NCI-H526 (cell line): Measurements from ENCODE around the gene THAP10.

ENCODE experiments used
- DNase-seq, 2 experiments: peaks; one replicate each; lab custom pipeline; 2025; lab: John Stamatoyannopoulos, UW

Gene THAP10

DNA sequence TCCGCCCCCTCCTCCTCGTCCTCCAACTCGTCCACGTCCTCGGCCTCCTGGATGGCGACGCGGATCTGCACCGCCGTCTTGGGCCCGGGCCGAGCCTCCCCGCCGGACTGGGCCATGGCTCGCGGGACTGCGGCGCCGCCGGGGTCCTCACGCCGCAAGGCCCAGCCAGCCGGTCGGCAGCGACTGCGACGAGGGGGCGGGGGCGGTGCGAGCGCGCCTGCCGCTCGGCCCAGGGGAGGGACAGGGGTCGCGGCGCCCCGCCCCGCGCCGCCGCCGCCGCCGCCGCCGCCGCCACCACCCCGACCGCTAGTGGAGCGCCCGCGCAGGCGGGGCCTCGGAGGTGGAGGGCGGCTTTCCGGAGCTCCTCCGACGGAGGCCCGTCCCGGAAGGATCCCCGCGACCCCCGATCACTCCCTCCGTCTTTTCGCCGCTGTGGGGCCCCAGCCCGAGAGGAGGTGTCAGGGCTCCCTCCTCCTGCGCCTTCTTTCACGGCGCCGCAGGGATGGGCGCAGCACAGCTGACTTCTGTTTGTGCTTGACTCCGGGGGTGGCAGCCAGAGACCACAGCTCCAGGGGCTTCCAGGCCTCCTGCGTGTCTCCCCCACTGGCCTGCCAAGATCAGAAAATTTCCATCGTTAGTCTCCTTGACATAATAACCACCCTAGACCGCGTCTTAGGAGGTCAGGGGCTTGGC is 38.1 kb downstream of the THAP10 start, which contains the start of gene LARP6:
TSS of gene LARP6 (minus strand) at position 185 of the 693 bp plus-strand sequence. CDS start at position 116, 69 bp downstream.
- DNase-seq, result peak in 1 of 2 experiments; percentile 74

DNA sequence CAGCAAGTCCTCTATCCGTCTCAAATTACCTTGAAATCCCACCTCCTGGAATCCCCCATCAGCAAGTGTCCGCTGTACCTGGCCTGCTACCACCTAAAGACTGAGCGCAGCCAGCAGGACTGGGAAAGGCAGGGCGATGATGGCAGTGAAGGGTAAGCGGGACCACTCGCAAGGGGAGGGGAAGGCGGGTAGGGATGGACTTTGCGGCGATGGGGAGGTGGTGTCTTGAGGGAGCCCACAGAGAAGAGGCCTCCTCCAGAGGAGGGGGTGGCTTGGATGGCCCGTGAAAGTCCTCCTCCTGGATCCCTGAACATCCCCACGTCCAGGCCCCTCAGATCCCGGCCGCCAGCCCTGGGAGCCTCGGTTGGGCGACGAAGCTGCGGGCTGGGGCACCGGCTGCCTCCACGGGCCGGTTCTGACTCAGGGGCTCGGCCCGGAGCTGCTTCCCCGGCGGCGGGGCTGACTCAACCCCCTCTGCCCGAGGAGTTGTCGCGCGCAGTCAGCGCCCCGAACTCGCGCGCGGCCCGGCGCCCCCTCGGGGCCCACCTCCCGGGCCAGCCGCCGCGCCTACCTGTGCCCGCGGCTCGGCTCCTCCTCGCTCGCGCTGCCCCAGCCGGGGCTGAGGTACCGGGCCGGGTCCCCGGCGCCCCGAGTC is 38.8 kb downstream of the THAP10 start:
- DNase-seq, result peak in 1 of 2 experiments; percentile 53

DNA sequence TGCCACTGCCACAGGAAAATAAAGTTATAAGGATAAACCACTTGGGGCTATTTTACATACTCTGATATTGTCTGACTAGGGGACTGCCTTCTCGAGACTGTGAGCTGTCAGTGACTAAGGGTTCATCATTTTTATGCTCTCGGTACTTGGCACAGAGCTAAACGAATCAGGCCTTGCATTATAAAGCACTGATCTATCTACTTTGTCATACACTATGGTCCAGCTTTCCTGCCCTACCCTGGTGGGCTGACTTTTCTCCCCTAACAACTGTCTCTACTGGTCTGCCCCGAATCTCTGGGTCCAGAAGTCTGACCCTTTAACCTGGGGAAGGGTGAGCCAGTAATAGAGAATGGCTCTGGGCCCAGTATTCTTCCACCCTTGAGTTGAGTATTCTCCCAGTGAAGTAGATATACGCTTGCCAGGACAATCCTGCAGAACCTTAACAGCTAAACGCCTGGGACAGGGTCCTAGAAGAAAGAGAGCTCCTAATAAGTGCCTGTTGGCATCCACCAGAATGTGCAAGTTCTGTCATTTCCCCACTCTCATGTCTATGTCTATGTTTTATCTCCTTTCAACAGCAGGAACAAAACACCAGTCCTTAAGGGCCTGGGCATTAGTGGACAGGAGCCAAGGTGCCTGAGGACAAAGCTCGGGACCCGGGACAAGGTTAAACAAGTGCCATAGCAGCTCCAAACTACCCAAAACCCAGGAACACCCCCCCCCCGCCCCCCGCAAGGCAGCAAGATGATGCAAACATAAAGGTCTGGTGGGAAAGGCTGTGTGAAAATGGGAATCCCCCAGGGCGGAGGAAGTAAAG is 39.5 kb downstream of the THAP10 start:
- no peak for DNase-seq

DNA sequence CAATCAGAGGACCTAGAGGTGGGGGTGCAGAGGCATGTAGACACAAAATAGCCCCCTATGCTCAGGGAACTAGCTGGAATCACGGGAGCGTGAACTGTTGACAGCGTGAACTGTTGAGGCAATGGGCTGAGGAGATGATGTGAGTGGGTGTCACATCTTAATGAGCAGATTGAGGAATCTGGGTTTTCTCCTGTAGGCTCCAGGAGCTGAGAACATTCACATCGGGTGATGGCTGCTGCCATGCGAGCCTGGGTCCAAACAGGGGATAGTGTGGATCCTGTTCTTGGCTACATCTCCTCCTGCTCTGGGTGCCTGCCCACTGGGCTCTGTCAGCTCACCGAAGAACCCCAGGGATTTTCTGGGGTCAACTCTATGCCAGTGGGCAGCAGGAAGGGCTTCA is 40.3 kb downstream of the THAP10 start:
- no peak for DNase-seq

DNA sequence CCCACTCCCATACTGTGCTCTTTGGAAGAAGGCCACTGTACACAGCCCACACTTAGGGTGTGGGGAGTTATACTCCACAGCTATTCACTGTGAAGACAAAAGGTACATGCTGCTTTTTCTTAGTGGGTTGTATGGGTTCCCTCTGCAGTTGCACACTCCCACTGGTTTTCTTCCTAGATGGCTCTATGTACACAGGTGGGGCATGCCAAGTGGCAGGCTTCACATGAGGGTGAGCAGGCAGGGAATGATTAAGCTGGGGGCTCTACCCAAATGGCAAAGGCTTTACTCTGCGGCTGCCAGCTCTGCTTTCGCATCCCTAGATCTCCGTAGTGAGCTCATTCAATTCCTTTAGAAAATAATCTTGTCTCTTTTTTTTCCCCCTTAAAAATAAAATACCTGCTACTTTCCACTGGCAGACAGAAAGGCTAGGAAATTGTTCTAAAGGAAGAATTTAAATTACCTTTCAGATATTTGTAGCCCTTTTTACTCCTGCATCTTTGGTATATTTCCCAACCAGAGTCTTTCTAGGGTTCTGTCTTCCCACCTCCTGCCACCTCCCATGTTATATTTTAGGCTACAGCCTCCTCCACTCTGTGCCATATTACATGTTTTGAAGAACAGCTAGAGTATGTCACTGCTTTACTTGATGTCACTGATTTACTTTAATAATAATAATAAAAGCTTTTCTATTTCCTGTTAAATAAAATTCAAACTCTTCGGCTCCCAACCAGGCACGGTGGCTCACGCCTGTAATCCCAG is 46.5 kb downstream of the THAP10 start:
- no peak for DNase-seq

DNA sequence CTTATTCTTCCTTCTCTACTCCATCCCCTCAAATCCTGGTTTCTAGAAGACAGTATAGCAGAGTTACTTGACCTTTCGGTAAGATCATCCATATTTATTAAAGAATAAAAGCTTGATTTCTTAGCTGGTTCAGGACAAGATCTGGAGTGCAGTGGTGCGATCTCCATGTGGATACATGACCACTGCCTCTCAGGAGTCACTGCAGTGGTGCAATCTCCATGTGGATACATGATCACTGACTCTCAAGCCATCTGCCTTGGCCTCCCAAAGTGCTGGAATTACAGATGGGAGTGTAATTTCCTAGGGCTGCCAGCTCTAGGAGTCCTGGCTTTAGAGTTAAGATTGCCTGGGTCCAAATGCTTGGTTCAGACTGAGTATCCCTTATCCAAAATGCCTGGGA is 54.8 kb downstream of the THAP10 start:
- no peak for DNase-seq

DNA sequence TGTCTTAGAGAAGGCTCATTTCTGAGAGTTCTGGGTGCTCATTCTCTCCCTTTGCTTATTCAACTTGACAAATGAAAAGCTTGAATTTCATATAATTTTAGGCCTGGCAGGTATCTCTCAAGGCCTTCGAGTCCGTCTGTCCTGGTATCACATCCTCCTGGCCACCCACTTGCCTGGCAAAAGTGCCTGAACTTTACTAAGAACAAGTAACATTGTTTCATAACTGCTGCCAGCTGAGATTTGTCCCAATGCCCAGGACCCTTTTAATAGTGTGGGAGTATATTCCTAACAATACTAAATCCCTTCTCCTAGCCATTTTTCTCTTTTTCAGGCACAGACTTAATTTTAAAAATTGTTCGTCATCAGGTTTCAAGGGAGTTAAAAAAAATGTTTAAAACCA is 56.4 kb downstream of the THAP10 start:
- DNase-seq, result no peak

DNA sequence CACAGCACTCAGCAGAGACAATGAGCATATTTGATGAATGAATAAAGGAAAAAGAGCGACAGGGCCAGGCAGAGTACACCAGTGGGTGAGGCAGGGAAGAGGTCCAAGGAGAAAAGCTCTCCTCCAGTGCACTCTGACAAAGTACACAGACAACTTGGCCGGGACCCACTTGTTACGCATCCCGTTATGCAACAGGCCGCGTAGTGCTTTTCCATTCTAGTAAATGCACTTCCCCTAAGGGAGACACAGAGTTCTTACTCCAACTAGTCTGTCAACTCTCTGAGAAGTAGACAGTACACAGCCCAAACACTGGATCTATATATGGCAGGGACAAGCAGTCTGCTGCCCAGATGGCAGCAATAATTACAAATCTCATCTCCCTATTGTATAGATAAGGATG is 56.8 kb downstream of the THAP10 start:
- DNase-seq, result no peak

DNA sequence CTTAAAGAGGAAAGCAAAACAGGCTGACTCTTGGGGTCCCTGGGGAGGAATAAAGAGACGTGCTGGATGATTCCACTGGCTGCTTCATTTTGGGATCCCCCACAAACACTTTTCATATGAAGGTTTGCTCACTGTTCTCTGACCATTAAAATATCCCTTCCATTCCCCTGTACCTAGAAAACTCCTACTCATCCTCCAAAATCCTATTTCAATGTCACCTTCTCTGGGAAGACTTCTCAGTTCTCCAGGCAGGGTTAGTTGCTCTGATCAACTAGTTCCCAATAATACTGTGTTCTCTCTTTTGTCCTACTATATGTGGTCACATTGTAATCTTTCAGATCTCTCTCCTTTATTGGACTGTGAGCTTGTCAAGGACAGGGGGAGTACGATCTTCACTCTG is 57.2 kb downstream of the THAP10 start:
- DNase-seq, result no peak

DNA sequence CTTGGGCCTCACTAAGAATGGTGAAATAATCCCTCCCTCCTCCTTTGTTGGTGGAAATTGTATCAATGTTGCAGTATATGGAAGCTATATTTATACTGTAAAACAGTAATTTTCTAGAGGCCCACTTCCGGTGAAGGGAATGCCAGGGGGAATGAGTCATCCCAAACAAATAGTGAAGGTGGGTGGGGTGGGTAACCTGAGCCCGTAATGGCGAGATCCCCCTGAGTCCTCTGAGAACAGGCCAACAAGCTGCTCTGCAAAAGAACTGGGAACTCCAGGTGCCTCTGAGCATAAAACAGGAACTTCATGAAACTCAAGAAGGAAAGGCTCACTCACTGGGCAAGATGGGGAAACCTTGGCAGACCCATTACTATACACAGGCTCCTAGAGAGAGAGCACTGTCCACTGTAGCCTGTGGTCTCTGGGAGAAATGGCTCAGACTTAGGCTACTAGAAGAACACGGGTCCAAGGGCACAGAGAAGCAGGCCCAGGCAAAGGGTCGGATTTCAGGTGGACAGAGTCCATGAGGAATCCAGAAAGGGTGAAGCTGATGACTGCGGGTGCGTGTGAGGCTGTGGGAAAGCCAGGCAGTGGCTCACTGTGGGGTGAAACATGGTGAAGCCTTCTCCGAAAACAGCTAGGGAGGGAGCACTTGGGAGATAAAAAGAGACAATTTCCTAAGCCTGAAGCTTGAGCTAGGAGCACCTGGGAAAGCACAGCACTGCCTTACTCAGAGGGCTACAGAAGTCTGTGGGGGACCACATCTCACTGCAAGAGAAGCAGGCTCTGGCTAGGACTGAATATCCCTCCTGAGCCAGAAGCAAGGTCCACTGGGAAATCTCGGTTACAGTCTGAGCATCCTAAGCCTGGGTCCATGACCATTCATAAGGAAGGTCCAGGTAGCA is 58.1 kb downstream of the THAP10 start:
- DNase-seq, result no peak

DNA sequence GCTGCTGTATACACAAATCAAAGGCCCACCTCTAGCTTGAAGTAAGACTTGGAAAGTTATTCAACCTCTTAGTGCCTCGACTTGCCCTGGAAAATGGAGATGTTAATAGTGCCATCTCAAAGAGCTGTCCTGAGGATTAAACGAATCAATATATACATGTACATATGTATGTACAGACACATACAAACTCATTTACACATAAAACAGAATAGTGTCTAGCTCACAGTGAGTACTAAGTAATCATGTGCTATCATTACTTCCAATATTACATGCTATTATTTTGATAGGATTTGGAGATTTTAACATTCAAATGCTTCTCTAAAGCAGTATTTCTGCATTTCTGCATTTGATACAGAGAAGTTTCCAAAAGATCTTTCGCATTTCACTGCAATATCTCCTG is 58.8 kb downstream of the THAP10 start:
- DNase-seq, result no peak

DNA sequence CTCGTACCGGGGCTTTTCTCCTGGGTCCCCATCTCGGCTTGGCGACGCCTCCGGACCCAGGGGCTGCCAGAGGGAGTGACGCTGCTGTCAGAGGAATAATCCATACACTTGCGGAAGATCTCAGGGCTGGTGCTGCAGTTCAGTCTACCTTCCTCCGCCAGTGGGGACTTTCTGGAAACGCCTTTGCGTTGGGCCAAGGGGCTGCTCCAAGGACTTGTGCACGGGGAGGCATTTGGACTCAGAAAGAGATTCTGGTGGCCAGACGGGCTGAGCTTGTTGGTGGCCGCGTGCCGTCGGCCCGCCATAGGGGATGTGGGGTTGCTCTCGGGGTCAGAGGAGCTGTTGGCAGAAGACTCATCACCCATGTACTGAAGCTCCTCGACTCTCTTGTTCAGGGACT is 60.1 kb downstream of the THAP10 start:
- no peak for DNase-seq
